22Rv1 (cell line): Measurements from ENCODE around the gene SLC26A8.

ENCODE experiments used
- CTCF ChIP-seq: fragments of 450-650 bp; IDR thresholded peaks from 2 replicates; pipeline ENCODE4 v1.5.1; 2017; ENCODE audit warnings: mild to moderate bottlenecking
- ZFX ChIP-seq: fragments of 450-650 bp; IDR thresholded peaks from 2 replicates; pipeline ENCODE4 v1.6.1; 2017; ENCODE audit warnings: antibody characterized with exemption, borderline replicate concordance

- TF ChIP-seq CTCF (peak; percentile 97), ZFX (no peak)
Observed at GRCh38 chr6:36027501-36028087, 3.2 kb upstream of the SLC26A8 start, which contains the start of gene MAPK14.
